NK-92 treated with Interleukin-12 subunit alpha and Interleukin-12 subunit beta, amount 100 ng/mL, for 24 hours (cell line): ENCODE measurements around the gene UGGT2.
"Not testable (repeated sequence)": the region's sequence is repeated elsewhere in the genome, so short reads cannot be mapped to it uniquely, and the experiment has no call there.

Experiments
- DNase-seq: peaks from one replicate; lab custom pipeline; 2025; lab: John Stamatoyannopoulos, UW

UGGT2 gene

GRCh38 chr13:95968906-95969305, 84.3 kb downstream of the UGGT2 start:
- DNase-seq: no peak

- DNase-seq: no peak
Observed at GRCh38 chr13:95957331-95957730, 95.9 kb downstream of the UGGT2 start.

- DNase-seq: no peak
Observed at GRCh38 chr13:95956589-95957148, 96.5 kb downstream of the UGGT2 start.

DNA sequence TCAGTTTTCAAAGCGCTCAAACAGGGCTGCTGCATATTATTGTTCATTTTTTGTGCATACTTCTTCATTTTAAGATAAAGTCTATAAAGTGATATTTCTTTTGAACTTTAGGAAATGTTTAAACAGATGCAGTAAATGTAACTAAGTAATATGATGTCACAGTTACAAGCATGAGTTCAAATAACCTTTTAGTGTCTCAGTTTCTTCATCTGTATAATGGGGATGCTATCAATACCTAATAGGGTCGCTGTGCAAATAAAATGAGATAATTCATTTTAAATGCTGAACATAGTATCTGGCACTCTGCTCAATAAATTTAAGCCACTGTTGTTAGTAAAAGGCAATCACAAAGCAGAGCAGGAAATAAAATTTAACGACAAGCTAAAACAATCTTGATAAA, 97.5 kb downstream of the UGGT2 start:
- no peak for DNase-seq

GRCh38 chr13:95955255-95955654, 97.9 kb downstream of the UGGT2 start:
- DNase-seq: no peak

DNA sequence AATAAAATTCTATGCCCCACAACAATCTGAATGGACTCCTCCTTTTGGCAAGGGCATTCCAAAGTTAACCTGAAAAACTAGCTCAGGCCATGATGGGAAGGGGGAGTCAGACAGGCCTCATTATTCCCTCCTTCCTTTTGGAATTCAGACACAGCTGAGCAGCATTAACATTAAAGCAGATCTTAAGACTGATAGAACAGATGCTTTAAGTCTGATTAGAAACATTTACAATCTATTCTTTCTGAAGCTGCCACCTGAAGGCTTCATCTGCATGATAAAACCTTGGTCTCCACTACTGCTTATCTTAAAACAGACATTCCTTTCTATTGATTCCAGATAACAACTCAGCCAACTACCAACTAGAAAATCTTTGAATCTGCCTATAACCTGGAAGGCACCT, 98.9 kb downstream of the UGGT2 start:
- no peak for DNase-seq

GRCh38 chr13:95950103-95950502, 103.1 kb downstream of the UGGT2 start:
- DNase-seq: no peak

- DNase-seq: no peak
Observed at GRCh38 chr13:95948656-95949055, 104.5 kb downstream of the UGGT2 start.

- no peak for DNase-seq
Observed at GRCh38 chr13:95937714-95938320, 115.4 kb downstream of the UGGT2 start.

GRCh38 chr13:95931300-95932025, 121.7 kb downstream of the UGGT2 start:
- no peak for DNase-seq

GRCh38 chr13:95929430-95929829, 123.8 kb downstream of the UGGT2 start:
- no peak for DNase-seq

GRCh38 chr13:95928367-95928906, 124.8 kb downstream of the UGGT2 start:
- DNase-seq: not testable (repeated sequence)

GRCh38 chr13:95926231-95926630, 127.0 kb downstream of the UGGT2 start:
- no peak for DNase-seq

GRCh38 chr13:95924389-95924994, 128.7 kb downstream of the UGGT2 start:
- no peak for DNase-seq

DNA sequence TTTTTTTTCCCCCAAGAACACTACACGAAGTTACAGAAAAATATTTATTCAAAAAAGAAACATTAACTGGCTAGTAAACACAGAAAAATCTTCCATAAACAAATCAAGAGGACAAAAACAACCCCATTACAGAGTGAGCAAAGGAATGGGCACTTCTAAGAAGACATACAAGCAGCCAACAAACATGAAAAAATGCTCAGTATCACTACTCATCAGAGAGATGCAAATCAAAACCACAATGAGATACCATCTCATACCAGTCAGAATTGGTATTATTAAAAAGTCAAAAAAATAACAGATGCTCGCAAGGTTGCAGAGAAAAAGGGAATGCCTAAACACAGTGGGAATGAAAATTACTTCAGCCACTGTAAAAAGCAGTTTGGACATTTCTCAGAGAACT, 131.7 kb downstream of the UGGT2 start:
- DNase-seq: no peak

- no peak for DNase-seq
Observed at GRCh38 chr13:95920485-95920884, 132.7 kb downstream of the UGGT2 start.

- no peak for DNase-seq
Observed at GRCh38 chr13:95918860-95919259, 134.3 kb downstream of the UGGT2 start.

GRCh38 chr13:95914991-95915501, 138.2 kb downstream of the UGGT2 start:
- no peak for DNase-seq

DNA sequence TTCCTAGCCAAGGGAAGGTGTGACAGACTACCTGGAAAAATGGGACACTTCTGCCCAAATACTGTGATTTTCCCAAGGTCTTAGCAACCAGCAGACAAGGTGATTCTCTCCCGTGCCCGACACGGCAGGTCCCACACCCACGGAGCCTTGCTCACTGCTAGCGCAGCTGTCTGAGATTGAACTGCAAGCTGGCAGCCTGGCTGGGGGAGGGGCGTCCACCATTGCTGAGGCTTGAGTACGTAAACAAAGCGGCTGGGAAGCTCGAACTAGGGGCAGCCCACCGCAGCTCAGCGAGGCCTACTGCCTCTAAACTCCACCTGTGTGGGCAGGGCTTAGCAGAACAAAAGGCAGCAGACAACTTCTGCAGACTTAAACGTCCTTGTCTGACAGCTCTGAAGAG, 146.2 kb downstream of the UGGT2 start:
- DNase-seq: no peak

DNA sequence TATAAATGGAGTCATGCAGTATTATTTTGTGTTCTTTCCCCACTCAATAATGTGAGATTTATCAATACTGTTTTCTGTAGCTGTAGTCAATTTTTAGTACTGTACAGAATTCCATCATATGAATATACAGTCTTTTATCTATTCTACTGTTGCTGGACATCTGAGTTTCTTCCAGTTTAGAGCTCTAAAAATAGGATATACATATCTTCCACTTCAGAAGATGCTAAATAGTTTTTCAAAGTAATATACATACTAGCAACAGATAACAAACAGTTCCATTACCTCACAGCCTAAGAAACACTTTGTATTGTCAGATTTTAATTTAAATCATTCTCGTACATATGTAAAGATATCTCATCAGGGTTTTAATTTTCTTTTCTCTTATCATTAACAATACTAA, 149.6 kb downstream of the UGGT2 start:
- DNase-seq: no peak

GRCh38 chr13:95902741-95903140, 150.5 kb downstream of the UGGT2 start:
- DNase-seq: no peak

DNA sequence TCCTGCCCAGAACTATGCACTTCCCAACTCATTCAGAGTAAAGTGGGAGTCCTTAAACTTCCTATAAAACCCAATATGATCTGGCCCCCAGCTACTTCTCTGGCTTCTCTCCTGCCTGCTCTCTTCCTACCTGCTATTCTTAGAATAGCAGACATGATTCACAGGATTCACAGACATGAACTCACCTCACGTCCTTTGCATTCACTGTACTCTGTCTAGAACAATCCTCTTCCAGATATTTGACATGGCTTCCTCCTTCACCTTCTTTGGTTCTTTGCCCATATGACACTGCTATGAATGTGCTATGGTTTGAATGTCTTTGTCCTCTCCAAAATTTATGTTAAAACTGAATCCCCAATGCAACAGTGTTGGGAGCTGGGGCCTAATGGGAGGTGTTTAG, 154.9 kb downstream of the UGGT2 start:
- no peak for DNase-seq

- DNase-seq: no peak
Observed at GRCh38 chr13:95896301-95896700, 156.9 kb downstream of the UGGT2 start.
